SJSA1 (cell line): ENCODE data around the gene RELN. TPM values are rescaled to one million over a fixed set of nuclear protein-coding genes. Genes with fewer than 3 reads are reported as not detected.
A peak's percentile ranks its signal among the peaks of the same experiment; 100 is the strongest.

Experiments used
- DNase-seq, 2 experiments: peaks; one replicate each; pipeline ENCODE4 v3.0.0-alpha.2; 2015 to 2020; ENCODE audit warnings: low spot score in 2 of 2, low read depth in 1 of 2
- H3K27ac ChIP-seq: fragments of 250-450 bp; sonication (Bioruptor Pico); 2 replicates; pipeline ENCODE4 v1.5.1; 2020; ENCODE audit warnings: mild to moderate bottlenecking, moderate library complexity
- H3K27me3 ChIP-seq: fragments of 250-450 bp; sonication (Bioruptor Pico); replicated peaks from 2 replicates; pipeline ENCODE4 v1.5.1; 2020; ENCODE audit warnings: mild to moderate bottlenecking, moderate library complexity
- H3K36me3 ChIP-seq: fragments of 250-450 bp; sonication (Bioruptor Pico); 2 replicates; pipeline ENCODE4 v1.5.1; 2020; ENCODE audit warnings: mild to moderate bottlenecking
- H3K4me1 ChIP-seq: fragments of 250-450 bp; sonication (Bioruptor Pico); replicated peaks from 2 replicates; pipeline ENCODE4 v1.6.1; 2021; ENCODE audit warnings: mild to moderate bottlenecking
- H3K4me3 ChIP-seq: fragments of 250-450 bp; sonication (Bioruptor Pico); 2 replicates; pipeline ENCODE4 v1.5.1; 2020; ENCODE audit warnings: mild to moderate bottlenecking
- H3K9me3 ChIP-seq: fragments of 250-450 bp; sonication (Bioruptor Pico); replicated peaks from 2 replicates; pipeline ENCODE4 v1.5.1; 2020; ENCODE audit warnings: mild to moderate bottlenecking
- total RNA-seq: library from RNA; depleted of rRNA; stranded (reverse); fragments of >200 nt; shearing (Covaris generic); gene quantifications from 2 replicates; pipeline ENCODE4 v1.2.3, GENCODE V29; 2014

Gene RELN
- total RNA-seq, 1 experiment from 2014 or later, result 0.03 TPM

- Histone ChIP-seq H3K27me3 (0 out of 2 replicates have a peak, but pooled peaks cover 2% of the 10 kb centered on the region), H3K27ac (no peak overlapping the region), H3K36me3 (no peaks in the 10 kb centered on the region), H3K9me3 (no peaks in the 10 kb centered on the region), H3K4me1 (no peaks in the 10 kb centered on the region), H3K4me3 (no peak overlapping the region)
- no peak for DNase-seq
These were observed 302.2 kb downstream of the RELN start for GRCh38 chr7:103687272-103687671.

GRCh38 chr7:103686763-103687162 is 302.7 kb downstream of the RELN start:
- Histone ChIP-seq H3K4me3 (no peak overlapping the region), H3K27me3 (0 out of 2 replicates have a peak, but pooled peaks cover 2% of the 10 kb centered on the region), H3K9me3 (no peaks in the 10 kb centered on the region), H3K4me1 (no peaks in the 10 kb centered on the region), H3K36me3 (no peaks in the 10 kb centered on the region), H3K27ac (no peak overlapping the region)
- no peak for DNase-seq

GRCh38 chr7:103686064-103686463 is 303.4 kb downstream of the RELN start:
- Histone ChIP-seq H3K27me3 (0 out of 2 replicates have a peak, but pooled peaks cover 2% of the 10 kb centered on the region), H3K27ac (no peak overlapping the region), H3K36me3 (no peaks in the 10 kb centered on the region), H3K4me1 (no peaks in the 10 kb centered on the region), H3K4me3 (no peak overlapping the region), H3K9me3 (no peaks in the 10 kb centered on the region)
- DNase-seq, result no peak

GRCh38 chr7:103685646-103686045 is 303.8 kb downstream of the RELN start:
- H3K27ac ChIP-seq, result no peak overlapping the region
- H3K27me3 ChIP-seq, result 0 out of 2 replicates have a peak, but pooled peaks cover 2% of the 10 kb centered on the region
- no peaks in the 10 kb centered on the region for H3K4me1 ChIP-seq
- no peak overlapping the region for H3K4me3 ChIP-seq
- no peak for DNase-seq
- H3K9me3 ChIP-seq, result no peaks in the 10 kb centered on the region
- H3K36me3 ChIP-seq, result no peaks in the 10 kb centered on the region

GRCh38 chr7:103683348-103683747 is 306.1 kb downstream of the RELN start:
- H3K36me3 ChIP-seq, result no peaks in the 10 kb centered on the region
- no peak overlapping the region for H3K4me3 ChIP-seq
- H3K27me3 ChIP-seq, result no peaks in the 10 kb centered on the region
- no peak for DNase-seq
- H3K27ac ChIP-seq, result no peak overlapping the region
- no peaks in the 10 kb centered on the region for H3K9me3 ChIP-seq
- no peaks in the 10 kb centered on the region for H3K4me1 ChIP-seq

- Histone ChIP-seq H3K36me3 (no peaks in the 10 kb centered on the region), H3K27ac (no peak overlapping the region), H3K4me1 (no peaks in the 10 kb centered on the region), H3K27me3 (no peaks in the 10 kb centered on the region), H3K4me3 (no peak overlapping the region), H3K9me3 (no peaks in the 10 kb centered on the region)
- no peak for DNase-seq
These were observed 309.0 kb downstream of the RELN start for GRCh38 chr7:103680161-103681144.

- Histone ChIP-seq H3K4me1 (no peaks in the 10 kb centered on the region), H3K9me3 (no peaks in the 10 kb centered on the region), H3K4me3 (no peak overlapping the region), H3K27ac (no peak overlapping the region), H3K36me3 (no peaks in the 10 kb centered on the region), H3K27me3 (no peaks in the 10 kb centered on the region)
- no peak for DNase-seq
These were observed 310.0 kb downstream of the RELN start for GRCh38 chr7:103679151-103680132.

GRCh38 chr7:103668279-103668941 is 321.0 kb downstream of the RELN start:
- Histone ChIP-seq H3K4me1 (no peaks in the 10 kb centered on the region), H3K9me3 (no peaks in the 10 kb centered on the region), H3K4me3 (no peak overlapping the region), H3K36me3 (no peaks in the 10 kb centered on the region), H3K27ac (no peak overlapping the region), H3K27me3 (no peaks in the 10 kb centered on the region)
- DNase-seq, result no peak

GRCh38 chr7:103666326-103666725 is 323.1 kb downstream of the RELN start:
- no peaks in the 10 kb centered on the region for H3K9me3 ChIP-seq
- DNase-seq, result no peak
- no peak overlapping the region for H3K27ac ChIP-seq
- H3K4me3 ChIP-seq, result no peak overlapping the region
- no peaks in the 10 kb centered on the region for H3K4me1 ChIP-seq
- H3K27me3 ChIP-seq, result no peaks in the 10 kb centered on the region
- no peaks in the 10 kb centered on the region for H3K36me3 ChIP-seq

- Histone ChIP-seq H3K9me3 (no peaks in the 10 kb centered on the region), H3K4me1 (peaks cover 10% of the 10 kb centered on the region), H3K36me3 (no peaks in the 10 kb centered on the region), H3K4me3 (no peak overlapping the region), H3K27me3 (no peaks in the 10 kb centered on the region), H3K27ac (no peak overlapping the region)
- DNase-seq, result no peak
These were observed 324.9 kb downstream of the RELN start for GRCh38 chr7:103664577-103664976.

GRCh38 chr7:103660455-103661371 is 328.7 kb downstream of the RELN start:
- Histone ChIP-seq H3K27me3 (no peaks in the 10 kb centered on the region), H3K27ac (peak overlapping the region; percentile 22; the same call in 1 of the 2 replicates), H3K9me3 (no peaks in the 10 kb centered on the region), H3K4me3 (no peak overlapping the region), H3K4me1 (peaks cover 10% of the 10 kb centered on the region), H3K36me3 (no peaks in the 10 kb centered on the region)
- peak in 1 of 2 experiments; percentile 15 for DNase-seq
